ENCODE results near the gene SLC2A5.
"Not testable (repeated sequence)": the region's sequence is repeated elsewhere in the genome, so short reads cannot be mapped to it uniquely, and the experiment has no call there.

SLC2A5 gene

GRCh38 chr1:9005395-9005708 is 64.1 kb downstream of the SLC2A5 start:
- no peak for DNase-seq (ENCODE audit: low spot score)

- peak; percentile 61 for DNase-seq (ENCODE audit: low spot score)
Observed at GRCh38 chr1:9004700-9005394, 64.6 kb downstream of the SLC2A5 start.

GRCh38 chr1:9004031-9004699 is 65.3 kb downstream of the SLC2A5 start:
- no peak for DNase-seq (ENCODE audit: low spot score)

DNA sequence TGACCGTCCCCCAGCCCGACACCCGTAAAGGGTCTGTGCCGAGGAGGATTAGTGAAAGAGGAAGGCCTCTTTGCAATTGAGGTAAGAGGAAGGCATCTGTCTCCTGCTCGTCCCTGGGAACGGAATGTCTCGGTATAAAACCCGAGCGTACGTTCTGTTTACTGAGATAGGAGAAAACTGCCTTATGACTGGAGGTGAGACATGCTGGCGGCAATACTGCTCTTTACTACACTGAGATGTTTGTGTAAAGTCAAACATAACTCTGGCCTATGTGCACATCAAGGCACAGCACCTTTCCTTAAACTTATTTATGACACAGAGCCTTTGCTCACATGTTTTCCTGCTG is 67.2 kb downstream of the SLC2A5 start:
- not testable (repeated sequence) for DNase-seq (ENCODE audit: low spot score)

DNA sequence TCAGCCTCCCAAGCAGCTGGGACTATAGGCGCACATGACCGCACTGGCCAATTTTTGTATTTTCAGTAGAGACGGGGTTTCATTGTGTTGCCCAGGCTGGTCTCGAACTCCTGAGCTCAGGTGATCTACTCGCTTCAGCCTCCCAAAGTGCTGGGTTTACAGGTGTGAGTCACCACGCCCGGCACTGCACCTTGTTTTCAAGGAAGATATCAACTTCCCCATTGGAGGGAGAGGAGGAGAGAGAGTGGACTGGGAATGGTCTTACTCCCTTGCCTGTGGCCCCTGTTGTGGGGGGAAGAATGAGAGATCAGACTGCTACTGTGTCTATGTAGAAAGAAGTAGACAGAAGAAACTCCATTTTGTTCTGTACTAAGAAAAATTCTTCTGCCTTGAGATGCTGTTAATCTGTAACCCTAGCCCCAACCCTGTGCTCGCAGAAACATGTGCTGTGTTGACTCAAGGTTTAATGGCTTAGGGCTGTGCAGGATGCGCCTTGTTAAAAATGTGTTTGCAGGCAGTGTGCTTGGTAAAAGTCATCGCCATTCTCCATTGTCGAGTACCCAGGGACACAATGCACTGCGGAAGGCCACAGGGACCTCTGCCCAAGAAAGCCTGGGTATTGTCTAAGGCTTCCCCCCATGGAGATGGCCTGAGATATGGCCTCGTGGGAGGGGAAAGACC is 67.8 kb downstream of the SLC2A5 start:
- DNase-seq (ENCODE audit: low spot score) = not testable (repeated sequence)

DNA sequence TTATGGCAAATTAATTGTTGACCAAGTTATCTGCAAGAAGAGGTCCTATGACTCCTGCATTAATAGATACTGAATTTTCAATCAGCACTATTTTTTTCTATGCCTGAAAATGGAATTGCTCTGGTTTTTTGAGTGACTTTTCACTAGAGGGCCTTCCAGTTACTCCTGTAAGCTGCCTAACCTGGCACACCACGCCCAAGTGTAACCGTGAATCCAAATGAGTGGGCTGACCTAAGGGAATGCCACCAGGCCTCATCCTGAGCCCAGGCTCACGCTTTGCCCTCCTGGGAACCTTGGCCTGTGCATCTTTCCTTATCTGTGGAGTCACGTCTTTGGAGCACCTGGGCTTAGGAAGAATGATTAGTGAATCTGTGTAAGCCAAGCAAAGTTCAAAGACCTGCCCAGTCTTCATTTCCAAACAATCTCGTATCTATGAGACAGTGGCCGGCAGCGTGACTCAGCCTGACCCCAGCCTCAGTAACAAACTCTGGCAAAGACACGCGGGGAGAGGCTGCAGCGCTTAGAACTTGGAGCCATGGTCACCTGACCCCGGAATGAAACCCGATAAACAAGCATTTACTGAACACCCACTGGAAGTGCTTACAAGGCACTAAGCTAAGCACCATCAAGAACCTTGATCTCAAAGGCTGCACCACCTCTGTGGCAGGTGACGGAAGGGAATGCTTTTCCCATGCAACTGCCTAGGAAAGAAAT is 75.3 kb downstream of the SLC2A5 start:
- not testable (repeated sequence) for DNase-seq (ENCODE audit: low spot score)

DNA sequence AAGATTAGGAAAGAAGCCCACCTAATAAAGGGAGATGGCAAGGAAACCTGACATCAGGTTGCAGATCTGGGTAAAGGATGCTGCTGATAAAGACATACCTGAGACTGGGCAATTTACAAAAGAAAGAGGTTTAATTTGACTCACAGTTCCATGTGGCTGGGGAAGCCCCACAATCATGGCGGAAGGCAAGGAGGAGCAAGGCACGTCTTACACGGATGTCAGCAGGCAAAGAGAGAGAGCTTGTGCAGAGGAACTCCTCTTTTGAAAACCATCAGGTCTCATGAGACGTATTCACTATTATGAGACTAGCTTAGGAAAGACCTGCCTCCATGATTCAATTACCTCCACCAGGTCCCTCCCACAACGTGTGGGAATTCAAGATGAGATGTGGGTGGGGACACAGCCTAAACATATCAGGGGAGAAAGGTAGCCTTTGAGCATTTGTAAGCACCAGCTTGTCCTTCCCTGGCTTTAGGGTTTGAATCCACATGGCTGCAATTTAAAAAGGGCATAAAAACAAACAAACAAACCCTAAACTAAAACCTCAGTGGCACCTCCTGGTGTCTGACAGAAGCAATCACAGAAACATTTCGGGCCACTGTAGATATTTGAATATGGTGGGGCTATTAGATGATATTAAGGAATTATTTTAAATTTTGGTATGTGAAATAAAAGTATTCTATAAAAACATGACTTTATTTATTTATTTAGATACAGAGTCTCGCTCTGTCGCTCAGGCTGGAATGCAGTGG is 76.3 kb downstream of the SLC2A5 start:
- DNase-seq (ENCODE audit: low spot score) = no peak

DNA sequence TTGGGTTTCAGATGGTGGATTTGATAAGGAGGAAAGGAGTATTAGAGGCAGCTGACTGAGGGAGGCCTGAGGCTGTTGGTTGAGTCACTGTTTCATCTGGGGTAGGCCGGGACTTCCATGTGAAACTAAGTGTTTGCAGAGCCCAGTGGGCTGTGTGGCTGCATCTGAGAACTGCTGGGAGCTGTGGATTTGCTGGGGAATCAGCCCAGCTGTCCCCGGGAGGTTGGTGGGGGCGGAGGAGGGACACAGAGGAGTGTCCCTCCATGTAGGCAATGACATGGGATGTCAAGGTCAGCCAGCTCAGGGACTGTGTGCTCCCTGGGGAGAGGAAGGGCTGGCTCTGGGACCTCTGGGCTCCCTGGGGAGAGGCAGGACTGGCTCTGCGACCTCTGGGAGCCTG is 79.6 kb downstream of the SLC2A5 start:
- DNase-seq (ENCODE audit: low spot score) = no peak

- no peak for DNase-seq (ENCODE audit: low spot score)
Observed at GRCh38 chr1:8989061-8989460, 80.4 kb downstream of the SLC2A5 start.

GRCh38 chr1:8988618-8988967 is 80.8 kb downstream of the SLC2A5 start:
- DNase-seq (ENCODE audit: low spot score) = no peak

- peak; percentile 29 for DNase-seq (ENCODE audit: low spot score)
Observed at GRCh38 chr1:8987881-8988617, 81.4 kb downstream of the SLC2A5 start.

- no peak for DNase-seq (ENCODE audit: low spot score)
Observed at GRCh38 chr1:8986814-8987190, 82.6 kb downstream of the SLC2A5 start.

DNA sequence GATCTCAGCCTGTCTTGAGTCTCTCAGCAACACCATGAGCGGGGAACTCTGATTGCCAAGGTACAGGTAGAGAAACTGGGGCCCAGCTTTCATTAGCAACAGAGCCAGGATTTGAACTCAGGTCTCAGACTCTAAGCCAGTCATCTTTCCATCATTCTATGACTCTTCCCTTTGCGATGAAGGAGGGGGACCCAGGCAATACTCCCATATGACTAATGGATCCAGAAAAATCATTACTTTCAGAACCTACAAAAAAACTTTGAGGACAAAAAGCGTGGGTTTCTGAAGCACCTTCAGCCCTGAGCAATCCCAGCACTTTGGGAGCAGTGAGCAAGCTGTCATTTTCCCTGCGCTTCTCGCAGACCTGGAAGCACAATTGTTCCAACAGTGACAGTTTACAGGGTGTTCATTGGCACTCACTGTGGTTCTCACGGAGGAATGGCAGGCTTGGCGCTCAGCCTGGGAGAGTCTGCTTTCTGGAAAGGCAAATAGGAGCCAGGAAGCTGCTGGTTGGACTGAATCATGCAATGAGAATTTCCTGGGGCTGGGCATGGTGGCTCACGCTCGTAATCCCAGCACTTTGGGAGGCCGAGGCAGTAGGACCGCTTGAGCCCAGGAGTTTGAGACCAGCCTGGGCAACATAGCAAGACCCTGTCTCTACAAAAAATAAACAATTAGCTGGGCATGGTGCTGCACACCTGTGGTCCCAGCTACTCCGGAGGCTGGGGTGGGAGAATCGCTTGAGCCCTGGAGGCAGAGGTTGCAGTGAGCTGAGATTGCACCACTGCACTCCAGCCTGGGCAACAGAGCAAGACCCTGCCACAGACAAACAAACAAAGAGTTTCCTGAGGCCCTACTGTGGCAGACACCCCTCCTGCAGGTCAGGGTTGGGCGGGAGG is 83.3 kb downstream of the SLC2A5 start:
- DNase-seq (ENCODE audit: low spot score) = peak; percentile 62
